HUES64 (cell line): ENCODE results near the gene SLC22A7.
"Not testable (repeated sequence)": the region's sequence is repeated elsewhere in the genome, so short reads cannot be mapped to it uniquely, and the experiment has no call there.

Experiments
- H3K27ac ChIP-seq: 2 replicates; pipeline ENCODE4 v1.7.0; 2013; ENCODE audit warnings: low read depth, low read length, inconsistent platforms
- H3K27me3 ChIP-seq: 2 replicates; pipeline ENCODE4 v1.6.1; 2013; ENCODE audit warnings: mild to moderate bottlenecking, low read length; ENCODE audit not compliant: insufficient read depth
- H3K36me3 ChIP-seq: 2 replicates; pipeline ENCODE4 v1.6.1; 2013; ENCODE audit warnings: mild to moderate bottlenecking, low read length; ENCODE audit not compliant: insufficient read depth
- H3K4me1 ChIP-seq: 2 replicates; pipeline ENCODE4 v1.6.1; 2013; ENCODE audit warnings: mild to moderate bottlenecking, low read length, moderate library complexity; ENCODE audit not compliant: insufficient read depth
- H3K4me3 ChIP-seq: 2 replicates; pipeline ENCODE4 v1.5.1; 2013; ENCODE audit warnings: mild to moderate bottlenecking, low read length, moderate library complexity
- H3K9ac ChIP-seq: 2 replicates; pipeline ENCODE4 v1.6.1; 2013; ENCODE audit warnings: mild to moderate bottlenecking, low read depth, low read length
- H3K9me3 ChIP-seq: 2 replicates; pipeline ENCODE4 v1.6.1; 2013; ENCODE audit warnings: low read depth, low read length; ENCODE audit not compliant: insufficient read depth
- WGBS: fragments of 150-250, 120-280 bp; methylation state at CpG from one replicate; pipeline ENCODE4 v1.1.7; 2013; ENCODE audit warnings: missing lambda C conversion rate; 5-methylcytosine and 5-hydroxymethylcytosine counted together

The SLC22A7 gene

DNA sequence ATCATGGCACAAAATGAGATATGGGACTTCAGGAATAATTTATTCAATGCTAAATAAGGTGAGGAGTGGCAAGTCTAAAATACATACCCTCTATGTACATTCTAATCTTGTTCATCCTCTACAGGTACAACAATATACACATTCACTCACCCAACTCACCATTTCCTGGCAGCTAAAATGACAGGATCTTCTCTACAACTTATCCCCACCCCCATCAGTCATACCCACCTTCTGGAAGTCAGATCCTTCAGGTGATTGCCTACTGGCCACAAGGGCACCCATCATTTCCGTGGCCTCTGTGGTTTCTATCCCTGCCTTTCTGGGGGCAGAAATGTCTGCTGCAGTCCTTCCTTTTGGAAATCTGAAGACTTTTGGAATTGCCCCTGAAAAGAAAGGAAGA is 33.4 kb downstream of the SLC22A7 start:
- Histone ChIP-seq H3K9ac (no peak overlapping the region), H3K27me3 (no peaks in the 10 kb centered on the region), H3K36me3 (no peaks in the 10 kb centered on the region), H3K4me1 (peaks cover 5% of the 10 kb centered on the region; the same call in 1 of the 2 replicates), H3K4me3 (no peak overlapping the region), H3K27ac (no peak overlapping the region), H3K9me3 (no peaks in the 10 kb centered on the region)
- WGBS = 72% methylated on average over 1 of the region's 1 CpG

DNA sequence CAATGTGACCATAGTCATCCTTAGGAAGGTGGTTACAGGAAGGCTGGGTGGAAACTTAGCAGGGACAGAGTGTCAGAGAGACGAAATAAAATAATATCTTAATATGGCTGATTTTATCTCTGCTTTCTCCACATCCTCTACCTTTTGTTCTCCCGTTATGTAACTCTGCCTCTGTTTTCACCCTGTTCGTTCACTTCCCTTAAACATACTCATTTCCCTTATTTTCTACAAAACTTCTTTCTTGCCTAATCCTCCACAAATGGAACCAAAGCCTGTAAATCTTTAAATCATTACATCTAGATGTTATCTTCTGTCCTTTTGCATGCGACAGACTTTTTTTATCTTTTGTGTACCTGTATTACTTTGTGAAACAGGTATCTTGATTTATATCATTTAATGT is 33.8 kb downstream of the SLC22A7 start:
- Histone ChIP-seq H3K36me3 (no peaks in the 10 kb centered on the region), H3K9me3 (no peaks in the 10 kb centered on the region), H3K27me3 (no peaks in the 10 kb centered on the region), H3K9ac (no peak overlapping the region), H3K4me1 (peaks cover 6% of the 10 kb centered on the region; the same call in 1 of the 2 replicates), H3K4me3 (no peak overlapping the region), H3K27ac (no peak overlapping the region)
- WGBS = 77% methylated on average over 4 of the region's 4 CpGs

DNA sequence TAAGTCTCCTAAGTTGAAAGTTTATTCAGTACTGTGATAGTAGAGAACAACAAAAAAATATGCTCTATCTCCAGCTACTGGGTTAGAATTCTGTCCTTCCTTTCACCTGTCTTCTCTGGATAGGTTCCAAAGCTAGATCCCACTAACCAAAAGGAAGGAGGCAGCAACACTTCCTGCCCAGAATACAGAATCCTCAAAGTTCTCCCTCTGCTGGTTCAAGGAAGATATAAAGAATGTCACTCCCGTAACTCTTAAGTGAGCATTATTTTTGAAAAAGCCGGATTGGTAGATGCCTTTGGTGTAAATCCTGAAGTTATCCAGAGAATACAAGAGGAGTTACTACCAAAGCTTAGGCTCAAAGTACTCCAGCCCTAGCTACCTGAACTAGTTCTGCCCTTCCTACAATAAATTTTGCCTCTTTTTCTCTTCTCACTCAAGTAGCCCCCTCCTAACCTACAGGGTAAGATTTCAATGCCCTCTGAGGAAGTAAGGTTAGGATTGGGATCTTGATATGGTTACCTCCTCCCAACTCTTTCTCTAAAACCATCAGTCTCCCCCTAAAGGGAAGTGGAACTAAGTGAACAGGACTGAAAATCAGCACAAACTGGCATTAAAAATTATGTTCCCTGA is 36.5 kb downstream of the SLC22A7 start:
- WGBS = 70% methylated on average over 2 of the region's 2 CpGs
- H3K36me3 ChIP-seq = peaks cover 21% of the 10 kb centered on the region

DNA sequence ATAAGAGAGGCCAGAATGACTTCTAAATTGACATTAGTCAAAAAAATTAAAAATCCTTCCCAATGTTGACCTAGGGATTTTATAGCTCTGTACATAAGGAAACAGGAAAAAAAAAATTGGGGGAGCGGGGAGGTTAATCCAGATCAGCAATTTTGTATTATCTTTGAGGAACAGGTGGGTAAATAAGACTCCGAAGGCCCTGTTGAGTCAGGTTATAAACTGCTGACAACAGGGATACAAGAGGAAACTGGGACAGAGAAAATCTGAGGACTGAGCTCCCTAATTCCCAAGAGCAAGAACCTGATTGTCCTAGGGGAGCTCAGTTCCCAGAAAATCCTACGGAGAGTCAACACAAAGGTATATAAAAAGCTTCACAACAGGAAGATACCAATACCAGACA is 37.4 kb downstream of the SLC22A7 start:
- no peaks in the 10 kb centered on the region for H3K27me3 ChIP-seq
- peaks cover 30% of the 10 kb centered on the region for H3K36me3 ChIP-seq
- peaks cover 6% of the 10 kb centered on the region; the same call in 1 of the 2 replicates for H3K4me1 ChIP-seq
- H3K9ac ChIP-seq = no peak overlapping the region
- no peak overlapping the region for H3K4me3 ChIP-seq
- WGBS = 88% methylated on average over 3 of the region's 3 CpGs
- no peaks in the 10 kb centered on the region for H3K9me3 ChIP-seq
- no peak overlapping the region; the same call in 1 of the 2 replicates for H3K27ac ChIP-seq

More for the DNA sequence above, 36.5 kb downstream of the SLC22A7 start:
- Histone ChIP-seq H3K27me3 (no peaks in the 10 kb centered on the region), H3K4me3 (no peak overlapping the region), H3K4me1 (peaks cover 6% of the 10 kb centered on the region; the same call in 1 of the 2 replicates), H3K27ac (no peak overlapping the region), H3K9me3 (no peaks in the 10 kb centered on the region), H3K9ac (no peak overlapping the region)

DNA sequence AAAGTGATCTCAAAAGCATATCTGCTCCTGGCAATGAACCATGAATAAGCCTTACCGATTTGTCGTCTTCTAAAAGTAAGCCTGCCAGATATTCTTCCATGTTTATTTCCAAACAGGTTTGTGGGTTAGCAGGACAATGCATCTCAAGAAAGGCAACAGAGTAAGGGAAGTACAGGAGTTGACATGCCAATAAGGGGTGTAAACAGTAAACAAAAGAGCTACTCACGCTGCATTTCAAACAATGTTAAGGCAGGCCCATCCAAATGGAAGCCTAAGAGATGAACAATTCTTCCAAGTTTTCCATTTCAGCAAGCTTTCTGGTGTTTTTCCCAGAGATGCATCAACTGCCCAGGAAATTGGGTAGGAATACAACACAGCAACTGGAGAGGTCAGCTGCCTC is 38.3 kb downstream of the SLC22A7 start:
- Histone ChIP-seq H3K4me1 (peaks cover 6% of the 10 kb centered on the region; the same call in 1 of the 2 replicates), H3K9ac (no peak overlapping the region), H3K27me3 (no peaks in the 10 kb centered on the region), H3K4me3 (no peak overlapping the region), H3K9me3 (no peaks in the 10 kb centered on the region), H3K27ac (no peak overlapping the region), H3K36me3 (peaks cover 39% of the 10 kb centered on the region)
- 75% methylated on average over 3 of the region's 3 CpGs for WGBS

DNA sequence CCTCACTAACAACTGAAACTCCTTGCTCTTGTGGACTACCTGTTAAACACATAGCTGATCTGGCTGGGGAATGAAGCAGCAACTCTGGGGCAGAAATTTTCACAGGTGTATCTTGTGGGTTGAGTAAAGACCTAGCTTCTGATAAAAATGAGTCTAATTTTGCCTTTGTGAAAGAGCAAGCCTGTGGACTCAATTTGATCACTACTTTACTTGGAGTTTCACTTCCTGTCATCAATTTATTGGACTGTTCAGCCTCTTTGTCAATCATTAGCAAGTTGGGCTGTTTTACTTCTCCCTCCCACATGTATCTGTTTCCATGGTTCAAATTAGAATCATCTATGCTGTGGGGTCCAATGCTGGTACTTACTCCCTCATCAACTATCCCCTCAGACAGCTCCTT is 40.2 kb downstream of the SLC22A7 start:
- Histone ChIP-seq H3K4me1 (peaks cover 6% of the 10 kb centered on the region; the same call in 1 of the 2 replicates), H3K9me3 (no peaks in the 10 kb centered on the region), H3K27ac (no peak overlapping the region), H3K27me3 (no peaks in the 10 kb centered on the region), H3K9ac (no peak overlapping the region), H3K36me3 (peaks cover 54% of the 10 kb centered on the region), H3K4me3 (no peak overlapping the region)

DNA sequence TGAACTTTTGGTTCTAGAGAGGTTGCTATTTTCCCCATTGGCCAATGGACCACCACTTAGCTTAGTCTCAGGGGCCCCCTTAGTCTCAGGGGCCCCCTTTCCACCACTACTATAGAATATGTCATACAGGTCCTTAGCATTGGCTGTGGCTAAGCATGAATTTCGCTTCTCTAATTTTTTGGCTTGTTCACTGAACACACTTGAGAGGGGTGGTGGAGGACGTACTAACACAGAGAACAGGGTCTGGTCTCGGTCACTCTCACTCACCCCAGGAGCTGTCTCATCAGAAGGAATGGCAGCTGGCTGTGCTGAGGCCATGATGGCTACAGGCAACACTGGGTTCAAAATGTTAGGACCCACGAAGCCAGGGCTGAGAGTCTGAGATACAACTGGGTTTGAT is 41.1 kb downstream of the SLC22A7 start:
- Histone ChIP-seq H3K4me3 (no peak overlapping the region), H3K27me3 (no peaks in the 10 kb centered on the region), H3K9ac (no peak overlapping the region), H3K9me3 (no peaks in the 10 kb centered on the region), H3K36me3 (peaks cover 59% of the 10 kb centered on the region), H3K4me1 (peaks cover 5% of the 10 kb centered on the region; the same call in 1 of the 2 replicates), H3K27ac (no peak overlapping the region)
- 93% methylated on average over 4 of the region's 4 CpGs for WGBS

DNA sequence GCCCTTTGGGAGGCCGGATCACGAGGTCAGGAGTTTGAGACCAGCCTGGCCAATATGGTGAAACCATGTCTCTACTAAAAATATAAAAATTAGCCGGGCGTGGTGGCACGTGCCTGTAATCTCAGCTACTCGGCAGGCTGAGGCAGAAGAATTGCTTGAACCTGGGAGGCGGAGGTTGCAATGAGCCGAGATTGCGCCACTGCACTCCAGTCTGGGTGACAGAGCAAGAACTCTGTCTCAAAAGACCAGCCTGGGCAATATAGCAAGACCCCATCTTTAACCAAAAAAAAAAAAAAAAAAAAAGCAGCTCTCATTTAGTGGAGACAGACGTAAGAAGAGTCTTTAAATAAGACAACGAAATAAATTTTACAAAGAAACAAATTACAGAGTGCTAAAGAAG is 48.2 kb downstream of the SLC22A7 start:
- H3K27me3 ChIP-seq = not testable (repeated sequence)
- 96% methylated on average over 10 of the region's 11 CpGs for WGBS
- H3K36me3 ChIP-seq = peaks cover 60% of the 10 kb centered on the region

DNA sequence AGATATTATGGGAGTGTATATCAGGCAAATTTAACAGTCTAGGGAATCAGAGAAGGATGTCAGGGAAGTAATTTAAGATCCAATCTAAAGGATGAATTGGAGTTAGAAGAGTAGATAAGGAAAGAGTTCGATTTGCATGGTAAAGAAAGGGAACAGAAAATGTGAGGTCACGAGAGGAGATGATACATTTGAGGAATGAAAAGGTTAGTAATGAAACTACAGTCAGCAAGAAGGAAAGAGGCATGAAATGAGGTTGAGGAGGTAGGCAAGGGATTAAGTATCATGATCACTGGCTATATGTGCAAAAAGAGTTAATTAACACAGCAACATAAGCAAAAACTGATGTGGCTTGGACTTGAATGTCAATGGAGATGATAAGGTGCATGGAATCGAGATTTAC is 49.0 kb downstream of the SLC22A7 start:
- H3K36me3 ChIP-seq = peaks cover 55% of the 10 kb centered on the region
- H3K4me1 ChIP-seq = no peaks in the 10 kb centered on the region
- H3K27me3 ChIP-seq = no peaks in the 10 kb centered on the region
- H3K9ac ChIP-seq = no peak overlapping the region
- H3K4me3 ChIP-seq = no peak overlapping the region
- no peaks in the 10 kb centered on the region for H3K9me3 ChIP-seq
- 89% methylated on average over 3 of the region's 3 CpGs for WGBS
- no peak overlapping the region for H3K27ac ChIP-seq

More for the DNA sequence above, 48.2 kb downstream of the SLC22A7 start:
- not testable (repeated sequence) for H3K27ac ChIP-seq, H3K4me3 ChIP-seq, H3K9ac ChIP-seq, H3K9me3 ChIP-seq, H3K4me1 ChIP-seq

DNA sequence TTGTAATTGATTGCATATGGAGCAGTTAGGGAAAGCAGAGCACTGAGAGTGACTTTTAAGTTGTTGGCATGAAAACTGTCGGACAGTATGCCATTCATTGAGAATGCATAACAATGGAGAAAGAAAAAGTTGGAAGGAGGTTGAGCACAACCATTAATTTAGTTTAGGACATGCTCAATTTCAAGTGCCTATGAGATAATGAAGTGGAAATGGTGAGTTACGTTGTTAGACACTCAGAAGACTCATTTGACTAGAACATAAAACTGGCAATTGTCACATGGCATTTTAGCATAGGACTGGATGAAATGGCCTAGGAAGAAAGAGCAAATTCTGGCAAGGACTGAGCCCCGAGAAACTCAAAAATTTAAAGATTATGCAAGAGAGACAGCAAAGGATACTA is 49.4 kb downstream of the SLC22A7 start:
- H3K9ac ChIP-seq = no peak overlapping the region
- H3K36me3 ChIP-seq = peaks cover 57% of the 10 kb centered on the region
- H3K4me1 ChIP-seq = no peaks in the 10 kb centered on the region
- H3K4me3 ChIP-seq = no peak overlapping the region
- H3K27ac ChIP-seq = no peak overlapping the region
- H3K27me3 ChIP-seq = no peaks in the 10 kb centered on the region
- no peaks in the 10 kb centered on the region for H3K9me3 ChIP-seq
- 93% methylated on average over 3 of the region's 3 CpGs for WGBS

DNA sequence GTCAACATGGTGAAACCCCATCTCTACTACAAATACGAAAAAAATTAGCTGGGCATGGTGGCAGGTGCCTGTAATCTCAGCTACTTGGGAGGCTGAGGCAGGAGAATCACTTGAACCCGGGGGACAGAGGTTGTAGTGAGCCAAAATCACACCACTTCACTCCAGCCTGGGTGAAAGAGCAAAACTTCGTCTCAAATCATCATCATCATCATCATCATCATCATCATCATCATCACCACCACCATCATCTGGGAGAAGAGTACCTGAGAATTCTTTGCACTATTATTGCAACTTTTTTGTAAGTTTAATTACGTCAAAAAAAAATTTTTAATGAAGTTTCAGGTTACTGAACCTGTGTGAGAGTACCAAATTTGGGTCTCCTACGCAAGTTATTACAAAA is 53.9 kb downstream of the SLC22A7 start:
- H3K27me3 ChIP-seq, H3K27ac ChIP-seq, H3K9me3 ChIP-seq, H3K9ac ChIP-seq, H3K4me3 ChIP-seq: not testable (repeated sequence)
- whole genome bisulfite sequencing = 93% methylated on average over 5 of the region's 5 CpGs
- Histone ChIP-seq H3K36me3 (peaks cover 53% of the 10 kb centered on the region), H3K4me1 (peaks cover 11% of the 10 kb centered on the region)
